Stimulated activated naive CD4-positive, alpha-beta T cell (primary cell): ENCODE measurements around the gene EIF4E2.

Source experiments
- DNase-seq, 6 experiments: peaks; one replicate each; lab custom pipeline; 2025; lab: John Stamatoyannopoulos, UW

EIF4E2 gene

DNA sequence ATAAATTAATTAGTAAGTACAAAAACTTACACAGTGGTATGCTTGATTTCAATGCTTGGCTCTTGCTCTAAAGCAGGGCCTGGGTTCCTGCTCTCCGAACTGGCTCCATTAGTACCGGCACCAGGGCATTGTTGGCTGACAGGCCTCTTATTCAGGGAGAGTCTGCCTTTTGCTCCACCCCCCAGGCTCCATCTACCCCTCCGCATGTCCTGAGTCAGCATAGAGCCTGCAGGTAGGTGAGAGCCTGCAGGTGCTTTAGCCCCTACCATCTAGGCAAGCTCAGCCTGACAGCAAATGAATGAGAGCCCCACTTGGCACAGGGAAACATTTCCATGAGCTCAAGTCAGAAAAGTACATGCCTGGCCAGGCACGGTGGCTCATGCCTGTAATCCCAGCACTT, 47.8 kb downstream of the EIF4E2 start:
- DNase-seq: no peak

DNA sequence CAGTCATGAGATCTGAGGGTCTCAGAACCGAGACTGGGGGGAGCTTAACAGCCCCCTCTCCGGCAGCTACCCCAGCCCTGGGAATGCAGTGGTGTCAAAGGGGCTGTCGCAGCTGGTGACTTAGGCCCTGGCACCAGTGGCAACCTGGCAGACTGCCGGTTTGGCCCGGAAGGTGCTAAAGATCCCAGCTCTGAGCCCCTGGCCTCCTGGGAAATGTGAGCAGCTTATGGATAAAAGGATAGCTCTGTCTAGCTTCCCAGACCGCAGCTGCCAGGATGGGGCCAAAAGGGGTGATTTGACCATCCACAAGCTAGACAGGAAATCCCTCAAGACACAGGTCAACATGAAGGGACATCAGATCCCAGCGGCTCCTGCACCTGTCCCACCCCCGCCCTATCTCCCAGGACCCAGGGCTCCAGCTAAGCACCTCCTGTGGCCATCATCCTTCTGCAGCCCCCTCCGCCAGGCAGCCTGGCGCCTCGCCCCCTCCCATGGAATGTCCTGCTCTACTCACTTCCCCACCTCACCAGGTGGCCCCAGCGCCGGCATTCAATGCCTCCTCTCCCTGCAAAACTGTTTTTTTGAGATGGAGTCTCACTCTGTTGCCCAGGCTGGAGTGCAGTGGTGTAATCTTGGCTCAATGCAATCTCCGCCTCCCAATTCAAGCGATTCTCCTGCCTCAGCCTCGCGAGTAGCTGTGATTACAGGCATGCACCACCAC, 49.7 kb downstream of the EIF4E2 start:
- no peak for DNase-seq

DNA sequence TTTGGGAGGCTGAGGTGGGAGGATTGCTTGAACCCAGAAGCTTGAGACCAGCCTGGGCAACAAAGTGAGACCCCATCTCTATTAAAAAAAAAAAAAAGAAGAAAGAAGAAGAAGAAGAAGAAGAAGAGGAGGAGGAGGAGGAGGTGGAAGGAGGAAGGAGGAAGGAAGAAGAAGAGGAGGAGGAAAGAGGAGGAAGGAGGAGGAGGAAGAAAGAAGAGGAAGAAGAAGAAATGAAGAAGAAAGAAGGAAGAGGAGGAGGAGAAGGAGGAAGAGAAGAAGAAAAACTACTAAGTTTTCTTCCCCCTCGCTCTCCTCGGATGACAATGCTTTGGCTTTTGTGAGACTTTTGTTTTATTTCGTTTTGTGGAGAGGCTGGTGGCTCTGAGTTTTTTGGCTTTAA, 52.8 kb downstream of the EIF4E2 start:
- DNase-seq: no peak

DNA sequence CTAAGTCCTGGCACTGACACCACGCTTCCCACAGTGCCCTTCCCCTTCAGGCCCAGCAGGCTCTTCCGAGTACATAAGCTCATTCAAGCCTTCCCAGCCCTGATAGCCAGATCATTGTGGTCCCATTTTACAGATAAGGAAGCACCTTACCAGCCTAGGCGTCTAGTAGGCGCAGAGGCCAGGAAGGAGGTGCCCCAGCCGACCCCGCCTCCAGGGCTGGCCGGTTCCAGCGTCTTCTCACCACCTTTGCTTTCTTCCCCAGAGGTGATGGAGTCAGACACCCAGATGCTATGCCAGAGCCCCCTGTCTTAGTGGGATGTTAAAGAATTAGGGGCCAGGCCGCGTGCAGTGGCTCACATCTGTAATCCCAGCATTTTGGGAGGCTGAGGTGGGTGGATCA, 54.0 kb downstream of the EIF4E2 start:
- DNase-seq: peak in 1 of 6 experiments; percentile 1

DNA sequence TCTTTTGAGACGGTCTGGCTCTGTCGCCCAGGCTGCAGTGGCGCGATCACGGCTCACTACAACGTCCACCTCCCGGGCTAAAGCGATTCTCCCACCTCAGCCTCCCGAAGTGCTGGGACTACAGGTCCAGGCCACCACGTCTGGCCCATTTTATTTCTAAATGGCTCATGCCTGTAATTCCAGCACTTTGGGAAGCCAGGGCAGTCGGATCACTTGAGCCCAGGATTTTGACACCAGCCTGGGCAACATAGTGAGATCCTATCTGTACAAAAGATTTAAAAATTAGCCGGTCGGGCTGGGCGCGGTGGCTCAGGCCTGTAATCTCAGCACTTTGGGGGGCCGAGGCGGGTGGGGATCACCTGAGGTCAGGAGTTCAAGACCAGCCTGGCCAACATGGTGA, 56.5 kb downstream of the EIF4E2 start:
- no peak for DNase-seq

DNA sequence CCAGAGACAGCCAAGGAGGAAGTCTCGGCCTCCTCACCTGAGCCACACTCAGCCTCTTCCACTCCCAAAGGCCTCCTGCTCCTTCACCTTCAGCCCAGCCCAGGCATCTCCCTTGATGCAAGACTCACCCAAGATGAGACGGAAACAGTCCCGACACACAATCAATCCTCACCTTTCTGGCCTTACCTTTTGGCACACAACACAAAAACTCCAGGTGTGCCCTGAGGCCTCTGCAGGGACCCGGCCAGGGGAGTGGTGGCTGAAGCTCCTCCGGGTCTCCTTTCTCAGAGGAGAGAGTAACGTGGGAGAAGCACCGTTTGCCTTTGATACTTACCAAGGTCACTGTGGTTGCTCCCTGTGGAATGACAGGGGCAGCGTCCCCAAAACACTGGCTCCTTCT, 59.1 kb downstream of the EIF4E2 start:
- DNase-seq: no peak

DNA sequence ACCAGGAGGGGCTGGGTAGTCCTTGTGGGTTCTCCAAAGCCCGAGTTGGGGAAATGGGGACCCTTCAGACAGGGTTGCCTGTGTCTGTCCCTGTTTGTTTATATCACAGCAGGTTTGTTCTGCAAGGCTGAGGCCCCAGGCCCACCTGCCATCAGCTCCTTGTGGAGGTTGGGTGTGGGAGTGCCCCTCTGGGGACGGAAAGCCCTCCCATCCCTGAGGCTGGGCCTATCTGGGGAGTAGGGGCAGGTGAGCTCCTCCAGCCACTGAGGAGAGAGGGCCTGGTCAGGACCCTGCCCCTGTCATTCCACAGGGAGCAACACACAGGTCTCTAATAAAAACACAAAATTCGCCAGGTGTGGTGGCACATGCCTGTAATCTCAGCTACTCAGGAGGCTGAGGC, 59.6 kb downstream of the EIF4E2 start:
- no peak for DNase-seq

DNA sequence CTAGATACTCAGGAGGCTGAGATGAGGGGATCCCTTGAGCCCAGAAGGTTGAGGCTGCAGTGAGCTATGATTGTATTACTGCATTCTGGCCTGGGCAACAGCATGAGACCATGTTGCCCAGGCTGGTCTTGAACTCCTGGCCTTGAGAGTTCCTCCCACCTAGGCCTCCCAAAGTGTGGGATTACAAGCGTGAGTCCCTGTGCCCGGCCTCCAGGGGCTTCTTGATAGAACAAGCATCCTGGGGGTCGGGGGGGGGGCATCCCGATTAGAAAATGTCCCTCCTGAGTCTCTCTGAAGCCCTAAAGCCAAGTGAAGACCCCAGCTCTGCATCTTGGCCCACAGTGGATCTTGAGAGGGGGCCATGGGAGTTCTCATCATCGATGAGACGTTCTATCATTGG, 60.6 kb downstream of the EIF4E2 start:
- DNase-seq: no peak

DNA sequence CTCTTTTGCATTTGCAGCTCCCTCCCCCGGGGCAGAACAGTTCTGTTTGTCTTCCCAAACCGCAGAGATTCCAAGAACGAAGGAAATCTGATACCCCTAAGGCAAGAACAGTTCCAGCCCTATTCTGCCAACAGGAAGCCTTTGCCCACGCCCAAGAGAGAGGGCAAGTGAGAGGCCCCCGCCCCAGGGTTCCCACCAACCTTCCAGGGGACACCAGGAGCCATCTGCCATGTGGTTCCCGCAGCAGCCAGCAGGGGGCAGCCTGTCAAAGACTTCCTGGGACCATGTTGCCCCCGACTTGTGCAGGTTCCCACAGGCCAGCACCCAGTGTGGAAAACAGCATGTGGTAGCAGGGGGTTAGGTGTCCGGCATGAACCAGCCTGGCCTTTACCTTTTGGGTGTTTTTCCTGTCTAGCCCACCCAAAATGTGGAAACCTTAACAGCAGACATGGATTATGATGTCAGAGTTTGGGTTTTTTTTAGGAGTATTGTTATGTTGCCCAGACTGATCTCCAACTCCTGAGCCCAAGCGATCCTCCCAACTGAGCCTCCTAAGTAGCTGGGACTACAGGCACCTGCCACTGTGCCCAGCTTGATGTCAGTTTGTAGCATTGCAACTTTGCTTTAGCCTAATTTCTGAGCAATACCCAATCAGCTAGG, 61.2 kb downstream of the EIF4E2 start:
- peak in 5 of 6 experiments; percentile 33 to 60 (median 44) for DNase-seq

DNA sequence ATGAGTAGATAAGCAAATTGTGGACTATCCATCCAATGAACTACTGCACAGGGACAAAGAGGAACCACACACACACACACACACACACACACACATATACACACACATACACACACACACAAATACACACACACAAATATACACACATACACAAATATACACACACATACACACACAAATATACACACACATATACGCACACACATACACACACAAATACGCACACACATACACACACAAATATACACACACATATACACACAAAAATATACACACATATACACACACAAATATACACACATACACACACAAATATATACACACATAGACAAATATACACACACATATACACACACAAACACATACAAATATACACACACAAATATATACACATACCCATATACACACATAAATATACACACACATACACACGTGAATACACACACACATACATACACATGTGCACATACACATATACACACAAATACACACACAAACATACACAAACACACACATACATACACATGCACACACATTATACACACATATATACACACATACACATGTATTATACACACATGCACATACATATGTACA, 63.1 kb downstream of the EIF4E2 start:
- DNase-seq: no peak

DNA sequence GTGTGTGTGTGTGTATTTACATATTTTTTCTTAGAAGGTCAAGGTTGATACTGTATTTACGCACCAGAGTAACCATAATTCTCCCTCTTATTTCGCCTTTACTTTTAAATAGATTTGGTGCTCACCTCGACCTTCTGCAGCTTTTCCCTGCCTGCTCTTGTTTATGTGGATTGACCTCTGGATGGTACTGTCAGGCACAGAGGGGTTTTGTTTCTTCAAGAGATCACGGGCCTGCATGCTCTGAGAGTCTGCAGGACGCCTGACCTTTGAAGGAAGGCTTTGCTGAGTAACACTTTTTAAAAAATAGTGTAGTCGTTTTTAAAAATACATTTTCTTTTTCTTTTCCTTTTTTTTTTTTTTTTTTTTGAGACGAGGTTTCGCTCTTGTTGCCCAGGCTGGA, 64.8 kb downstream of the EIF4E2 start:
- DNase-seq: no peak
